NCI-H1694 treated with DMSO at 0.1 percent for 48 hours (cell line): Measurements from ENCODE around the gene PTGES.
"Not testable (repeated sequence)": the region's sequence is repeated elsewhere in the genome, so short reads cannot be mapped to it uniquely, and the experiment has no call there.

Source experiments
- DNase-seq: peaks from one replicate; lab custom pipeline; 2025; lab: John Stamatoyannopoulos, UW

The PTGES gene, protein sequence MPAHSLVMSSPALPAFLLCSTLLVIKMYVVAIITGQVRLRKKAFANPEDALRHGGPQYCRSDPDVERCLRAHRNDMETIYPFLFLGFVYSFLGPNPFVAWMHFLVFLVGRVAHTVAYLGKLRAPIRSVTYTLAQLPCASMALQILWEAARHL

DNA sequence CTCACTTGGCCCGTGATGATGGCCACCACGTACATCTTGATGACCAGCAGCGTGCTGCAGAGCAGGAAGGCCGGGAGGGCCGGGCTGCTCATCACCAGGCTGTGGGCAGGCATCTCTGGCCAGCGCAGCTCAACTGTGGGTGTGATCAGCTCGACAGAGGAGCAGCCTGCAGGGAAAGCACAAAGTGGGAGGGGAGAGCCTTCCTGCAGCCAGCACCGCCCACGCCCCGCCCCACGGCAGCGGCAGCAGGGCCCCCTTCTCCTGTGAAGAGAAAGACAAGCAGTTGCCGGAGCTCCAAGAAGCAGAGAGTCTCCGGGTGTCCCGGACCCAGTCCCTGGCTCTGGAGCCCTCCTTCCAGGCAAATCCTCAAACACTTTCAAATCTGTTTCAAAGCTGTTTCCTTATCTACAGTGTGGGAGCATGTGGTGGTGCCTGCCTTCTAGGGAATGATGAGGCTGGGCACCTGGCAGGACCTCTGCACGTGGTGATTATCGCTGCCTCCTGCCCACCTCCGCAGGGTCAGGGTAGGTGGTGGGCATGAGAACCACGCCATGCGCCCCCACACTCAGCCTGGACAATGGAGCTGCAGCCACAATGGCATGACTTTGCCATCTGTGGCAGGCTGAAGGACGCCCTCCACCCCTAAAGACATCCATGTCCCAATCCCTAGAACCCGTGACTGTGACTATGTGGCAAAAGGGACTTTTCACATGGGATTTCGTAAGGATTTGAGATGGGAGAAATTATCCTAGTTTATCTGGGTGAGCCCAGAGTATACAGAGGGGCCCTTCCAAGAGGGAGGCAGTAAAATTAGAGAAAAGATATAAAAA, at the start of gene PTGES:
PTGES (minus strand) TSS at position 143 of the 830 bp plus-strand sequence; CDS start at position 113, 30 bp downstream.
- no peak for DNase-seq

- no peak for DNase-seq
Observed at GRCh38 chr9:129801504-129801903, 48.7 kb upstream of the PTGES start.

DNA sequence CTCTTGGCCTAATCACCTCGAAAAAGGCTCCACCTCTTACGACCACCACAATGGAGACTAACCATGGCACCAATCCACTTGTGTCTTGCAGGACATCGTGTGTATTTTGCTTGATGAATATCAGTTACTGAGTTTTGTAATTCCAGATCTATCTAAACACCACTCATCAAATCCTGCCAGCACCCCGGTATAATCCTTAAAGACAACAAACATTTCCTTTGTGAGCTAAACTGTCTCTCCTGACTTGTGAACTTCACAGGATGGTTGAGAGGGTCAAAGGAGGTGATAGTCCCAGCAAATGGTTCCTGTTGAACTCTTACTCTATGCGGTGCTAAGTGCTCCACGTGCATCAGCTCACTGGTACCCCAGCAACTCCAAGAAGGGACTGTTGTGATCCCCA, 46.1 kb upstream of the PTGES start:
- no peak for DNase-seq

DNA sequence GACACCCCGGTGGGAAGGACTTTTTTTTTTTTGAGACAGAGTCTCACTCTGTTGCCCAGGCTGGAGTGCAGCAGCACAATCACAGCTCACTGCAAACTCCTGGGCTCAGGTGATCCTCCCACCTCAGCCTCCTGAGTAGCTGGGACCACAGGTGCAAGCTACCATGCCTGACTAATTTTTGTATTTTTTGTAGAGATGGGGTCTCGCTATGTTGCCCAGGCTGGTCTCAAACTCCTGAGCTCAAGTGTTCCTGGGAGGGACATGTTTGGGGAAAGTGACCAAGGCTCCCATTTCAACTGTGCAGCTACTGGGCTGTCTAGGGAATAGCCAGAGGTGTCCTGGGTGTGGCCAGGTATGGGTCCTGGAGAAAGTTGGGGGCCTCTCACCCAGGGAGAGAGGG, 43.2 kb upstream of the PTGES start:
- DNase-seq = not testable (repeated sequence)

GRCh38 chr9:129794549-129794948, 41.7 kb upstream of the PTGES start:
- no peak for DNase-seq

- DNase-seq = no peak
Observed at GRCh38 chr9:129786481-129786880, 33.6 kb upstream of the PTGES start.

GRCh38 chr9:129785866-129786265, 33.0 kb upstream of the PTGES start:
- no peak for DNase-seq

DNA sequence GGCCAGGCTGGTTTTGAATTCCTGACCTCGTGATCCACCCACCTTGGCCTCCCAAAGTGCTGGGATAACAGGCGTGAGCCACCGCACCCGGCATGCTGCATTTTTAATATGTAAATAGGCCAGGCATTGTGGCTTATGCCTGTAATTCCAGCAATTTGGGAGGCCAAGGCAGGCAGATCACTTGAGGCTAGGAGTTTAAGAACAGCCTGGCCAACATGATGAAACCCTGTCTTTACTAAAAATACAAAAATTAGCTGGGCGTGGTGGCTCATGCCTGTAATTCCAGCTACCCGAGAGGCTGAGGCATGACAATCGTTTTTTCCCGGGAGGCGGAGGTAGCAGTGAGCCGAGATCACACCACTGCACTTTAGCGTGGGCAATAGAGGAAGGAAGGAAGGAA, 32.1 kb upstream of the PTGES start:
- DNase-seq = not testable (repeated sequence)

DNA sequence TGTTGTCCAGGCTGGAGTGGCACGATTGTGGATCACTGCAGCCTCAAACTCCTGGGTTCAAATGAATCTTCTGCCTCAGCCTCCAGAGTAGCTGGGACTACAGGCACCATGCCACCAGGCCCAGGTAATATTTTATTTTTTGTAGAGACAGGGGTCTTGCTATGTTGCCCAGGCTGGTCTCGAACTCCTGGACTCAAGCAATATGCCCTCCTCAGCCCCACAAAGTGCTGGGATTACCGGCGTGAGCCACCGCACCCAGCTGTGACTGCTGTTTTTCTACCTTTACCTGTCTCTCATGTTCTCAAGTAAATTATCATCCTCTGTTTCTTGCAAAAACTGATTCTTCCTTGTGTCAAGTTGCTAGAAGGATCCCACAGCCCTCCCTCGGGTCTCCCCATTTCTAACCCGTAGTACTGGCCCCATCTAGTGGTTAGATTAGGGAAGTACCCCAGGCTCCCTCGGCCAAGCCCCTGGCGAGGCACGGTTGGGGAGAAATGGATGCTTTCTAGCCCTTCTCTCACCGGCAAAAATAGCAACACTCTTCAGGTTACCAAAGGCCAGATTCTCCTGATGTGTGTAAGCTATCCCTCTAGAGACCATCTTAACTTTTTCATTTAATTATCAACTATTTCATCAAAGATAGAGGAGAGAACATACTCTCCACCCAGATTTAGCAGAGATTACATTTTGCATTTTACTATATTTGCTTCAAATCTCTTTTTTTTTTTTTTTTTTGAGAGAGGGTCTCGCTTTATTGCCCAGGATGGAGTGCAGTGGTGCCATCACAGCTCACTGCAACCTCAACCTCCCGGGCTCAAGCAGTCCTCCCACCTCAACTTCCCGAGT, 30.9 kb upstream of the PTGES start:
- peak; percentile 28 for DNase-seq

DNA sequence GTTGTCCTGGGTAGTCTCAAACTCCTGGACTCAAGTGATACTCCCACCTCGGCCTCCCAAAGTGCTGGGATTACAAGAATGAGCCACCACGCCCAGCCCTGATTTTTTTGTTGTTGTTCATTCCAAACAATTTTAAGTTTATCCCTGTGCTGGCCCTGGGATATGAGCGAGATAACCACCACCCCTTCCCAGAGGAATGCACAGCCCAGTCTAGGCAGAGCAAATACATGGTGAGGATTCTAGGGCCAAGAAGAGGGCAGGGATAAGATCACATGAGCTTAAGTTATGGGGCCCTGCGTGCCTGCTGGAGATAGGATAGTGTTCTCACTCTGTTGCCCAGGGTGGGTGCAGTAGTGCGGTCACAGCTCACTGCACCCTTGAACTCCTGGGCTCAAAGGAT, 29.1 kb upstream of the PTGES start:
- DNase-seq = no peak

GRCh38 chr9:129781131-129781530, 28.3 kb upstream of the PTGES start:
- DNase-seq = no peak

DNA sequence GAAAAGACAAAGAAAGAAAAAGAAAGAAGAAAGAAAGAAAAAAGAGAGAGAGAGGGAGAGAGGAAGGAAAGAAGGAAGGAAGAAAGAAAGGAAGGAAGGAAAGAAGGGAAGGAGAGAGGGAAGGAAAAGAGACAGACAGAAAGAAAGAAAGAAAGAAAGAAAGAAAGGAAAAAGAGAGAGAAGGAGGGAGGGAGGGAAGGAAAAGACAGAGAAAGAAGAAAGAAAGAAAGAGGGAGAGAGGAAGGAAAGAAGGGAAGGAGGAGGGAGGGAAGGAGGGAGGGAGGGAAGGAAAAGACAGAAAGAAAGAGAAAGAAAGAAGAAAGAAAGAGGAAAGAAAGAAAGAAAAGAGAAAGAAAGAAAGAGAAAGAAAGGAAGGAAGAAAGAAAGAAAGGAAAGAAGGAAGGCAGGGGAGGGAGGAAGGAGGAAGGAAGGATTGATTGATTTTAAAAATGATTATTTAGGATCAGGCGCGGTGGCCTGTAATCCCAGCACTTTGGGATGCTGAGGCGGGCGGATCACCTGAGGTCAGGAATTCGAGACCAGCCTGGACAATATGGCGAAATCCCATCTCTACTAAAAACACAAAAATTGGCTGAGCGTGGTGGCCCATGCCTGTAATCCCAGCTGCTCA, 26.8 kb upstream of the PTGES start:
- no peak for DNase-seq

- DNase-seq = no peak
Observed at GRCh38 chr9:129778469-129778868, 25.6 kb upstream of the PTGES start.

- no peak for DNase-seq
Observed at GRCh38 chr9:129777769-129778130, 24.9 kb upstream of the PTGES start.

DNA sequence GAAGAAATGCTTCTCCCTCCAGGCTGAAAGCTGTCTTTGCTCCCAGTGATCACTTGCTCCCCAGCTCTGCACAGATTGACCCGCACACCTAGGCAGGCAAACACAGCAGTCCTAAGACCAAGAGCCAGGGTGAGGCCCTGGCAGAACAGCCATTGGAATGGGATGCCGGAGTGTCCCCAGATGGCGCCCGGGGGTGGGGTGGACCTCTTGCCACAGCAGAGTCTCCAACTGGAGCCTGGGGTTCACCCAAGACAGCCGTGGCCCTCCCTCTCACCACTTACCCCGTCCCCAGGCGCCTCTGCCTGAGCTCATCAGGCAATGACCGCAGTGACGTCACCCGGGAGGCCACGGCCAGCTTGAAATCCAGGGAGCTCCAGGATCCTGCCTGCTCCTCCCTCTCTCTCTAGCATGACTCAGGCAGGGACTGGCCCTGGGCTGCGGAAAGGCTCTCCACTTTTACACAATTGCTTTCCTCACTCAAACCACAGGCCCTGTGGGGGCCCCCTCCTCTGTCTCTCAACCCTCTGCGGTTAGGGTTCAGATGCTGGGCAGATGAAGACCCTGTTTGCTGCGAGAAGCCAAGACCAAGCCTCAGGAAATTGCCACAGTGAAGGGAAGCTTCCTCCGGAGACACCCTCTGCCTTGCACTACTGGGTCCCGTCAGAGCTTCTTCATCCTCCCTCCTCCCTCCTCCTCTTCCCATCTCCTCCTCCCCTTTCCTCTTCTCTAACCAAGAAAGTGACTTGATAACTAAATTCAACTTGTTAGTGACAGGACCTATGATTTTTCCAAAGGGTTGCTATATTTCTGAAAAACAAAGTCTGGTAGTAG, 24.3 kb upstream of the PTGES start:
- DNase-seq = peak; percentile 9

DNA sequence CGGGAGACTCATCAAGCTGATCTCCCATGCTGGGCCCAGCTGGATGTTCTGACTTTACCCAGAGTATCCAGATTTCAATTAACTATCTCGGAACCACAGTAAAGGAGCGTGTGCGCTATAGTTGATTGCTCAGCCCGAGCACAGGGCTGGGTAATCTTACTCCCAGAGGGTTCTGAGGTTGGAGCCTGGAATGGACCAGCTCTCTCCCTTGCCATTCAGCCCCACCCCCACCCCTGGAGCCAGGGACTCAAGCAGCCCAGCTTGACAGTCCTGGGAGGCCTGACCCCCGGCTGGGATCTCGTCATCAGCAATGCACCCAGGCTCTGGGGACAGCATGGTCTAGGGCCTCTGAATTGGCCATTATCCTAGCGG, 23.7 kb upstream of the PTGES start:
- no peak for DNase-seq

GRCh38 chr9:129776096-129776495, 23.3 kb upstream of the PTGES start:
- DNase-seq = not testable (repeated sequence)

DNA sequence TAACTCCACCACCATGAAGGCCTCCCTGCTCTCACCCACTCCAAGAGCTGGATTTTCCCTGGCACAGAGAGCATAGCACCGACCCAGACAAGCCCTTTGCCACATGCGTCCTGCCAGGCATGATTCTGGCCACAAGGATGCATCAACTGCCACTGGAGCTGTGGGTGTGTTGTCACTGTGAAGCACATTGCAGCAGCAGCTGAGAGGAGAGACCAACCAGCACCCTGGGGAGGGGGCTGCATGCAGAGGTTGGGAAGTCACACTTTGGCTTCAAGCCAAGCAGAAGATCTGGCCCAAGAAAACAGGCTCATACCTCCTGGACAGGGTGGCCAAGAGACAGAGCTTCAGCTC, 22.6 kb upstream of the PTGES start:
- DNase-seq = no peak

GRCh38 chr9:129774791-129775447, 22.1 kb upstream of the PTGES start:
- DNase-seq = no peak

- no peak for DNase-seq
Observed at GRCh38 chr9:129773262-129774048, 20.6 kb upstream of the PTGES start.
